C4-2B (cell line): ENCODE measurements around the gene EPB41L4B.

Experiments
- H3K27ac ChIP-seq: fragments of 450-650 bp; 2 replicates; pipeline ENCODE4 v1.5.1; 2017
- ZFX ChIP-seq: fragments of 450-650 bp; IDR thresholded peaks from 2 replicates; pipeline ENCODE4 v1.6.1; 2017
- TF ChIP-seq, protein P1 (sequence below): fragments of 450-650 bp; conservative IDR thresholded peaks from 2 replicates; pipeline ENCODE4 v1.5.1; 2017; ENCODE audit warnings: mild to moderate bottlenecking

EPB41L4B gene

DNA sequence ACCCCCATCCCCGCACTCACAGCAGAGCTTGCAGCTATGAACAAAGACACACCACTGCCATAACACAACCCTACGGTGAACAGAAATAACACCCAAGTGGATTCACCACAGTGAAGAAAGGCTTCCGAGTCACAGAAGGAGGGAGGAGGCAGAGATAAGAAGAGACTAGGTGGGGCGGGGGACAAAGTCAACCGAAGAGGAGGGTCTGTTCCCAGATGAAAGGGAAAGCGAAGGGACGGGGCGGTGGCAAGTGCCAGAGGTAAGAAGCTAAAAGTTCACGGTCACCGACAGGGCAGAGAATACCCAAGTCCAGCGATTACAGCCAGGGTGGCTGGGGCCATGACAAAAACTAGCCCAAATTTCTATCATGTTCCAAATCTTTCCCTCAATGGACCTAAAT is 21.0 kb downstream of the EPB41L4B start:
- peak overlapping the region; percentile 95 for H3K27ac ChIP-seq
- no peak for TF ChIP-seq ZFX
- TF ChIP-seq, protein P1, sequence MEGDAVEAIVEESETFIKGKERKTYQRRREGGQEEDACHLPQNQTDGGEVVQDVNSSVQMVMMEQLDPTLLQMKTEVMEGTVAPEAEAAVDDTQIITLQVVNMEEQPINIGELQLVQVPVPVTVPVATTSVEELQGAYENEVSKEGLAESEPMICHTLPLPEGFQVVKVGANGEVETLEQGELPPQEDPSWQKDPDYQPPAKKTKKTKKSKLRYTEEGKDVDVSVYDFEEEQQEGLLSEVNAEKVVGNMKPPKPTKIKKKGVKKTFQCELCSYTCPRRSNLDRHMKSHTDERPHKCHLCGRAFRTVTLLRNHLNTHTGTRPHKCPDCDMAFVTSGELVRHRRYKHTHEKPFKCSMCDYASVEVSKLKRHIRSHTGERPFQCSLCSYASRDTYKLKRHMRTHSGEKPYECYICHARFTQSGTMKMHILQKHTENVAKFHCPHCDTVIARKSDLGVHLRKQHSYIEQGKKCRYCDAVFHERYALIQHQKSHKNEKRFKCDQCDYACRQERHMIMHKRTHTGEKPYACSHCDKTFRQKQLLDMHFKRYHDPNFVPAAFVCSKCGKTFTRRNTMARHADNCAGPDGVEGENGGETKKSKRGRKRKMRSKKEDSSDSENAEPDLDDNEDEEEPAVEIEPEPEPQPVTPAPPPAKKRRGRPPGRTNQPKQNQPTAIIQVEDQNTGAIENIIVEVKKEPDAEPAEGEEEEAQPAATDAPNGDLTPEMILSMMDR: no peak

DNA sequence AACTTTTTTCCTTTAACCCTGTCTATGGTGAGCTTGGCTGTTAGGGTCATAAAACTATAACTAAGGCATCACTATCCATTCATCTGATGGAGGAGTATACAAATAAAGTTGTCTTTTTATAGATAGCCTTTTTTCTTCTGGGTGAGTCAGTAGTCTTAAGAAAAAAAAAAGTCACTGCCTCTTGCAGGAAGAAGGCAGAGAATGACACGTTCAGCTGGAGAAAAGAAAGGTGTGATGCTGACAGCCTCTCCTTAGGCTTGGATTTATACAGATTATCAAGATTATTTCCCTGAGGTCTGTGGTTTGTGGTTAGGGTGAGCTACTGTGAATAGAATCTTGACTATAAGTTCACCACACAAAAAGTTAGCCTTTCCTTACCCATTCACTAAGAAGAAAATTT is 23.0 kb downstream of the EPB41L4B start:
- TF ChIP-seq, protein P1: no peak
- TF ChIP-seq ZFX: no peak
- no peak overlapping the region for H3K27ac ChIP-seq

DNA sequence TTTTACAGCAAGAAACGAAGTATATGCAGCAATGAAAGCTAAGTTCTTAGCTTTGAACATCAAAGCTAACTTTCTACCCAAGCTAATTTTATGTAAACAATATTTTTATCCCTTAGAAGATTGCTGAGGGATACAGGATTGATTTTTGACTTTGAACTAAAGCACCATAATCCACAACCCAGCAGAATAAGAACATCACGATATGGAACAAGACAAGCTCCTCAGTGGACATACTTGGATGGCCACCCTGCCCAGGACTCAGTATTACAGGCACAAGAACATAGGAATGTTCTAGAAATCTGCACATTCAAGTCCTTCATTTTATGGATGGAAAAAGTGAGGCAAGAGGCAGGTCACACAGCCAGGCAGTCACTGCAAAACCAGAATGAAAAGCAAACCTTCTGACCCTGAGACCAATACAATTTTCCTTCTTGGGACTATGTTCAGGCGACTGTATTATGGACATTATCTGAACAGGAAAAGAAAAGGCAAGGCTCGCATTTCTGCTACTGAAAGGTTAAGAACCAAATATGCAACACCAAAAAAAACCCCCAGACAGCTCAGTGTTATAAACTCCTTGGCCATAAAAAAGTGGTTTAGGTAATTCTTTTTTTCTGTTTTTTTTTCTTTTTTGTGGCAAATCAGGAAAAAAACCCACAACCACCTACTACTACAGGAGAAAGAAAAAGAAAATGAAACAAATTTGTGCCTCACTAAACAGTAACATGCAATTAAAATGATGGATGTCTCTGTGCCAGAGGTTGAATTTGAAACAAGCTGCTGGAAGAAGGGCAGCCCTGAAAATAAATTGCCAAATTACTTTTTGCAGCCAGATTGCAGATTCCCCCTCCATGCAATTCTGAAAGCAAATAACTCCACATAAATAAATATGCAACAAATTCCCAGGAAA is 25.4 kb downstream of the EPB41L4B start:
- TF ChIP-seq, protein P1: no peak
- TF ChIP-seq ZFX: no peak
- H3K27ac ChIP-seq: no peak overlapping the region

DNA sequence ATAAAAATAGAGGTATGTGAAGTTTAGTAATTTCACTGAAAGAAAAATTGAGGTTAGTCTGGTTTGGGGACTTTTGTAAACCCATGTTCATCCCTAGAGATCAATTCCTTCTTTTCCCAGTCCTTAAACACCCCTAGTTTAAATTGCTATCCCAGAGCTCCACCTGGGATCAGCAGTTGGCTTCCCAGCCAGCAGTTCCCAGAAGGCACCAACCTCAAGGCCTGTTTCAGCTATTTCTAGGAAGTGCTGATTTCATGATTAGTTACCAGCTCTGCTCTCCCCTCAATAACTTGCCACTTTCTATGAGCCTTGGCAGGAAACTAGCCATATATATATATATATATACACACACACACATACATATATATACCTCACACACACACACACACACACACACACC is 30.5 kb downstream of the EPB41L4B start:
- no peak for TF ChIP-seq ZFX
- peak overlapping the region; percentile 53; the same call in 1 of the 2 replicates for H3K27ac ChIP-seq

DNA sequence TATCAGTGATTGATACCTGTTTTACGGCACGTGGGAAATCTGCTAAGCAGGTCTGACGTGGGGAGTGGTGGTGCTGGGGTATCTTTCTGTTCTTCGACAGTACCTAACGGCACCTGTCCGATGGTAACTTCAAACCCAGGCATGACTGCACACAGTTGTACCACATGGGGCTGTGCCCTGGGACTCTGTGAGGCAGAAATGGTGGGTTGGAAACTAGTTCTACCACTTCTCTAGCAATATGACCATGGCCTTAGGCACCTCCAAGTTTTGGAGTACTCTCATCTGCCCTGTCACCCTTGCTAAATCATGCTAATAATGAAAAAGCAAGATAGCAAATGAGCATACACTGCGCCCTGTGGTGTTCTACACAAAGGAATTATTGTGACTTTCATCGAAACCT is 30.9 kb downstream of the EPB41L4B start:
- TF ChIP-seq ZFX: no peak
- TF ChIP-seq, protein P1: no peak
- H3K27ac ChIP-seq: peak overlapping the region; percentile 53

DNA sequence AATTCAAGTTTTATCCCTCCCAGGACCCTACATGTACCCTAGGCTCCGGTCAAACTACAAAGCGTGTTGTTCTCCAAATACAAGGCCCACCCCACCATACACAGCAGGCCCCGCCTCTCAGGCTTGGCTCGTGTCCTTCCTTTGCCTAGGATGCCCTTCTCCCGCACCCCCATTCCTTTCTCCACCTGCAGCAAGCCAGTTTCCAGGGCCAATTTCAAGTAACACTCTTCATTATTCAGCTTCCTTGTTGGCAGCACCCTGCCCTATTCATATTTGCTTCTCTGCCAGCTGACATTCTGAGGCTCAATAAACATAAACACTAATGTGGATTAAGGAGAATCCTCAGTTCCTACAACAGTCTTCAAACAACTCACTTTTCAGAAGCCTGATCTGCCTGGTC is 31.7 kb downstream of the EPB41L4B start:
- H3K27ac ChIP-seq: peak overlapping the region; percentile 53
- TF ChIP-seq, protein P1: no peak
- no peak for TF ChIP-seq ZFX

DNA sequence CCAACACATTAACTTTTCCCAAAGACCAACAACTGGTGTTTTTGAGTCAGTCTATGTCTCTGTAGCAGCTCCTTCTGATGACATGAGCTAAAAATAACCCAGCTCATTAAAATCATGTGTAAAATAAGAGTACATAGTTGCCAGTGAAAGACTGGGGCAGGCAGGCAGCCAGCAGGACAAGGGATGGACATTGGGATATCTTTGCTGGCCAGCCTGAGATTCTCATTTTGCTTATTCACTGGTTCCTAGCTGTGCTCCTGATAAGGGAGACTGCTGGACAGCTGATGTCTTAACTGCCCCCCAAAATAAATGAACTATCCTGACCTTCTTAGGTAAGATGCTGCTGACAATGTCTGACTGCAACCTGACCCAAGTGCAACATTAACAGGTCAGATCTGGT is 33.9 kb downstream of the EPB41L4B start:
- peak overlapping the region; percentile 8; the same call in 1 of the 2 replicates for H3K27ac ChIP-seq
- TF ChIP-seq ZFX: no peak
- TF ChIP-seq, protein P1: no peak
